Measurements from ENCODE around the gene SEMA6A. TPM values are rescaled to one million over a fixed set of nuclear protein-coding genes. Genes with fewer than 3 reads are reported as not detected.

The SEMA6A gene
- total RNA-seq, 1 experiment from 2014 or later: 18.3 TPM

DNA sequence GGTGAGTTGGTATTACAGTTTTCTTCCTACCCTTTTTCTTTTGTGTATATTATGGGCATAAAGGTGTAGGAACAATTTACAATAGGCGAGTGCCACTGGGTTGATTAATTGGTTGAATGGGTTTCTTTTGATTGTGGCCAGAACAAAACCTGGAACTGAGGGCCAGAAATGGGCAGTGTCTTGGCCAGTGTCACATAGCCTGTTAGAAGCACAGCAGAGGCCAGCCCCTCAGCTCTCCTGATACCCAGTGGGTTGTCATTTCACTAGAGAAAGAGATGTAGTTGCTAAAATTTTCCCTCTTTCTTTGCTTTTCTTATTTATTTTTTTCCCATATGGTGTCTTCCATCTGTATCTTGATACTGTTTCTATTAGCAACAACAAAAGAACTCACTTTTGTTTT is 38.8 kb upstream of the SEMA6A start:
- no peak for DNase-seq
- Mint-ChIP-seq H3K4me3 (ENCODE audit: unreplicated experiment) (no peak overlapping the region), H3K4me1 (ENCODE audit: low read depth, unreplicated experiment) (no peaks in the 10 kb centered on the region), H3K27ac (ENCODE audit: unreplicated experiment) (no peak overlapping the region), H3K27me3 (ENCODE audit: insufficient read depth, unreplicated experiment) (peaks cover 3% of the 10 kb centered on the region), H3K9me3 (ENCODE audit: unreplicated experiment) (no peaks in the 10 kb centered on the region), H3K36me3 (ENCODE audit: insufficient read depth, unreplicated experiment) (no peaks in the 10 kb centered on the region)
- BruUV-seq (replicated peaks): no TSS peak
- TF ChIP-seq CTCF (IDR thresholded peaks at IDR 0.05; ENCODE audit: insufficient read depth in 1 of 2, low read depth in 1 of 2, low read length in 1 of 2, severe bottlenecking in 1 of 2, unreplicated experiment in 1 of 2): no peak
- H3K27me3 ChIP-seq (replicated peaks; ENCODE audit: control insufficient read depth, insufficient read depth, low read length): no peaks in the 10 kb centered on the region
- intact Hi-C loops (cut with micrococcal nuclease; ENCODE audit: unreplicated experiment): no loop called here
- POLR2A ChIA-PET: no interaction called here
- no peak overlapping the region for H3K4me3 ChIP-seq (ENCODE audit: low read depth, low read length)
- H3K36me3 ChIP-seq (ENCODE audit: control insufficient read depth, insufficient read depth, low read length): no peaks in the 10 kb centered on the region
- no peaks in the 10 kb centered on the region for H3K9me3 ChIP-seq
- no peaks in the 10 kb centered on the region for H3K4me1 ChIP-seq
- CTCF ChIA-PET: no interaction called here

GRCh38 chr5:116612431-116612830 is 37.8 kb upstream of the SEMA6A start:
- Histone ChIP-seq H3K27me3 (replicated peaks; ENCODE audit: control insufficient read depth, insufficient read depth, low read length) (no peaks in the 10 kb centered on the region), H3K4me1 (no peaks in the 10 kb centered on the region), H3K36me3 (ENCODE audit: control insufficient read depth, insufficient read depth, low read length) (no peaks in the 10 kb centered on the region), H3K4me3 (ENCODE audit: low read depth, low read length) (no peak overlapping the region), H3K9me3 (no peaks in the 10 kb centered on the region)
- Mint-ChIP-seq H3K27ac (ENCODE audit: unreplicated experiment) (no peak overlapping the region), H3K9me3 (ENCODE audit: unreplicated experiment) (no peaks in the 10 kb centered on the region), H3K4me1 (ENCODE audit: low read depth, unreplicated experiment) (no peaks in the 10 kb centered on the region), H3K36me3 (ENCODE audit: insufficient read depth, unreplicated experiment) (no peaks in the 10 kb centered on the region), H3K4me3 (ENCODE audit: unreplicated experiment) (no peak overlapping the region), H3K27me3 (ENCODE audit: insufficient read depth, unreplicated experiment) (peaks cover 3% of the 10 kb centered on the region)
- no peak for TF ChIP-seq CTCF (IDR thresholded peaks at IDR 0.05; ENCODE audit: insufficient read depth in 1 of 2, low read depth in 1 of 2, low read length in 1 of 2, severe bottlenecking in 1 of 2, unreplicated experiment in 1 of 2)
- intact Hi-C loops (cut with micrococcal nuclease; ENCODE audit: unreplicated experiment): no loop called here
- no peak for DNase-seq
- POLR2A ChIA-PET: no interaction called here
- CTCF ChIA-PET: no interaction called here
- no TSS peak for BruUV-seq (replicated peaks)

DNA sequence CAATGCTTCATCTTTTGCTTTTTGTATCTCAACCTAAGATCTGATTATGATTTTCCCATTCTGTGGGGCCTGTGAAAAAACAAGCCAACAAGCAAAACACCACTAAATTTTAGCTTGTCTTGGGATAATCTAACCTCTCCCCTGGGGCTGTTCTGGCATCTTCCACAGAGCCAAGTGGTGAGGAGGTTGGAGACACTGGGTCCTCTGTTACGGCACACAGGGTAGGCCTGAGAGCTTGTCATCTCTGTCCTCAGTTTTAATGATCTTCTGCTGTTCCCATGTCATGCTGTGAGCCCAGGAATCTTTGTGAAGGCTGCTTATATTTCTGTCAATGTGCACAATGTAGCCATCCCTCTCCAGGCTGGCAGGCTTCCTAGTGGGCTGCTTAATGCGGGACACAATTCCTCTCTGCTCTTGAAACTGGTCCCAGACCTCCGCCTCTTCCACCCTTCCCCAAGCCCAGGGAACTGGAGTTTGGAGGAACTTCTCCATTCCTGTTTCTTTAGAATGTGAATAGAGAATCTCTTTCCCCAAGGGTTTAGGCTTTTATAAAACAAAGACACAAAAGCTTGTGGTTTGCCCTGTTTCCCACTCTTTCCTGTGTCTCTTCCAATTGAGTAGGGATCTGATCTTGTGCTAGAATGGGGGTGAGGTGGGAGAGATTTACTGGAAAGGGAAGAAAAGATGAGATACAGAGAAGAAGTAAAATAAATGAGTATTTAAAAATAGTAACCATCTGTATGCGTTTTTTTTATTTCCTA is 30.9 kb upstream of the SEMA6A start:
- no peak for TF ChIP-seq CTCF (IDR thresholded peaks at IDR 0.05; ENCODE audit: insufficient read depth in 1 of 2, low read depth in 1 of 2, low read length in 1 of 2, severe bottlenecking in 1 of 2, unreplicated experiment in 1 of 2)
- intact Hi-C loops (cut with micrococcal nuclease; ENCODE audit: unreplicated experiment): no loop called here
- Mint-ChIP-seq H3K27me3 (ENCODE audit: insufficient read depth, unreplicated experiment) (peaks cover 6% of the 10 kb centered on the region), H3K4me3 (ENCODE audit: unreplicated experiment) (no peak overlapping the region), H3K9me3 (ENCODE audit: unreplicated experiment) (no peaks in the 10 kb centered on the region), H3K36me3 (ENCODE audit: insufficient read depth, unreplicated experiment) (no peaks in the 10 kb centered on the region), H3K4me1 (ENCODE audit: low read depth, unreplicated experiment) (no peaks in the 10 kb centered on the region), H3K27ac (ENCODE audit: unreplicated experiment) (no peak overlapping the region)
- POLR2A ChIA-PET: no interaction called here
- no peak for DNase-seq
- Histone ChIP-seq H3K4me3 (ENCODE audit: low read depth, low read length) (no peak overlapping the region), H3K4me1 (no peaks in the 10 kb centered on the region), H3K27me3 (replicated peaks; ENCODE audit: control insufficient read depth, insufficient read depth, low read length) (no peaks in the 10 kb centered on the region), H3K36me3 (ENCODE audit: control insufficient read depth, insufficient read depth, low read length) (no peaks in the 10 kb centered on the region), H3K9me3 (no peaks in the 10 kb centered on the region)
- no TSS peak for BruUV-seq (replicated peaks)
- CTCF ChIA-PET: no interaction called here
